ENCODE data around the gene GOT2.
A peak's percentile ranks its signal among the peaks of the same experiment; 100 is the strongest.
"Not testable (repeated sequence)": the region's sequence is repeated elsewhere in the genome, so short reads cannot be mapped to it uniquely, and the experiment has no call there.

GOT2 gene

DNA sequence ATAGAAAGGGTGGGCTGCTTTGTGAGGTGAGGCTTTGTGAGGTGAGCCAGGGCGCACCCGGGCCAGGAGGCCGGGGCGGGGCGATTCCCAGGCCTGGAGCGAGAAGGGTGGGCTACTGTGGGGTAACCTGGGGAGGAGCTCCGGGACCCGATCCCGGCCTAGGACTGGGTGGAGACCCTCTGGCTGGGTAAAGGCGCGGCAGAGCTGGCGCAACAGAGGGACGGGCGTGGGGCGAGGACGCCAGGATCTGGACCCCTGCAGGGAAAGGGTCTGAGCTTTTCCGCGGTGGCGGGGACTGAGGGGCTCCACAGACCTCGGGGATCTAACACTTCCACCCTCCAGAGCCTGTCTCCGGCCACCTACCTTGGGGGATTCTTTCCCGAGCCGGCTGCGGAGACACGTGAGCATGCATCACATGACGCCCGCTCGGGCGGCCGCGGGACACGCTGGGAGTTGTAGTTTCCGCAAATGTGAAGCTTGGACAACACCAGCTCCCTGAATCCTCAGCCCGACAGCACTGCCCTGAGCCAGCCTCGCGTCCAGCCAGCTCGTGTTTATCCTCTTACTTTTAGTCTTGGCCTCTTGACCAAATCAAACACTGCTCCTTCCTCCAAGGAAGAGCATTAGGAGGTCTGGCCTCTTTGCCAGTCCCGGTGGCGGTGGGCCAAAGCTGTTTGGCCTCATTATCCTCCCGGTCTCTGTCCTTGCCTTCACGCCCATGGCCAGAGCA, 49.6 kb downstream of the GOT2 start, which contains the start of gene SLC38A7:
SLC38A7 (minus strand) TSS at position 417 of the 730 bp plus-strand sequence. CDS start 4,644 bp downstream, outside the sequence.
- H3K4me1 Mint-ChIP-seq: peaks cover 22% of the 10 kb centered on the region
- no peaks in the 10 kb centered on the region for H3K9me3 Mint-ChIP-seq
- H3K4me3 Mint-ChIP-seq: peak within 1 kb of the TSS; percentile 90 to 92
- DNase-seq (peak; percentile 62 to 74), ATAC-seq (peak; percentile 95)
- peaks cover 4% of the 10 kb centered on the region for H3K27me3 Mint-ChIP-seq
- H3K27ac Mint-ChIP-seq: peak within 1 kb of the TSS; percentile 91 to 95

DNA sequence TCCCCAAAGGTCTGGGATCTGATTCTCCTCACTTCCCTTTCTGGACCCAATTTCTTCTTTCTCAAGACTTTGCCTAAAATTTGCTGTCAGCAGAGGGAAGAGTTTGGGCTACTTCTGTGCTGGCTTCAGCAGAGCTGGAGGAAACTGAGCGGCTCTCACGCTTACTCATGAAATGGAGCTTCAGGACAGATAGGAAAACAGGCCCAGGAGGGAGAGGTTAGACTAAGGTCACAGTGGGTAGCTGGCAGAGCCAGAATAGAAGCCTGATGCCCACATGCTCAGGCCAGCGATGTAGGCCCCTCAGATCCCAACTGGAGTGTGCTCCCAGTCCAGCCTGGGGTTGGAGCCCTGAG, 50.1 kb downstream of the GOT2 start:
- no peaks in the 10 kb centered on the region for H3K27me3 Mint-ChIP-seq
- peak overlapping the region; percentile 90 to 92 for H3K4me3 Mint-ChIP-seq
- ATAC-seq (peak; percentile 27), DNase-seq (no peak)
- peaks cover 22% of the 10 kb centered on the region for H3K4me1 Mint-ChIP-seq
- H3K27ac Mint-ChIP-seq: peak overlapping the region; percentile 91 to 95
- H3K9me3 Mint-ChIP-seq: no peaks in the 10 kb centered on the region

DNA sequence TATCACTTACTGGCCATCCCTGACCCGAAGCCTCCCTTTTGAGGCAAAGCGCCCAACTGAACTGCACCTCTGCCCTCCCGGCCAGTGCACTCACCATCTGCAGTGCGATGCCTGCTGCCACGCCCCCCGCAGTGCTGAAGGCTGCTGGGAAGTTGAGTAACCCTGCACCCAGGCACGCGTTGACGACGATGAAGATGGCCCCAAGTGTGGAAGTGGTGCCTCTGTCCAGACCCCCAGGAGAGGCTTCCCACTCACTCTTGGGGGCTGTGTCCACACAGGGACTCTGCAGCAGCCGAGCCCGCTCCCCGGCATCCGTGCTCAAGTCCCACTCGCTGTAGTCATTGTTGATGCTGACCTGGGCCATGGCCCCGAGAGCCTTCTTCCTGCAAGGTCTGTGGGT, 54.4 kb downstream of the GOT2 start:
- Mint-ChIP-seq H3K27me3 (no peaks in the 10 kb centered on the region), H3K4me3 (no peak overlapping the region), H3K4me1 (peaks cover 20% of the 10 kb centered on the region), H3K9me3 (no peaks in the 10 kb centered on the region), H3K27ac (no peak overlapping the region)
- DNase-seq: no peak
- no peak for ATAC-seq

DNA sequence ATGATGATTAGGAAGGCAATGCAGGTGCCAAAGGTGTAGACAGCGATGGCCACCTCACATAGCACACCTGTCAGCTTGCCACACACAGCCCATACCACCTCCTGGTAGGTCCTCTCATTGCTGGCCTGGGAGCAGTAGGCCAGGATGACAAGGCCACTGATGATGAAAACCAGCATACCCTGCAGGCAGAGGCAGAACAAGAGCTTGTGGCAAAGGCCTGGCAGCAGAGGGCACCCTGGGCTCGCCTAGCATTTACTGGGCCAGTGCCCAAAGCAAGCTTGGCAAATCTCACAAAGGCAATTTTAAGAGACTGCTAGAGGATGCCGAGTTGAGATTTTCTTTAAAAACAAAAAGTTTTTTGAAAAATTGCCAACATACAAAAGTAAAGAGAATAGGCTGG, 55.4 kb downstream of the GOT2 start:
- Mint-ChIP-seq H3K27ac (no peak overlapping the region), H3K27me3 (no peaks in the 10 kb centered on the region), H3K4me1 (peaks cover 9% of the 10 kb centered on the region), H3K9me3 (no peaks in the 10 kb centered on the region), H3K4me3 (no peak overlapping the region)
- ATAC-seq: no peak
- no peak for DNase-seq

DNA sequence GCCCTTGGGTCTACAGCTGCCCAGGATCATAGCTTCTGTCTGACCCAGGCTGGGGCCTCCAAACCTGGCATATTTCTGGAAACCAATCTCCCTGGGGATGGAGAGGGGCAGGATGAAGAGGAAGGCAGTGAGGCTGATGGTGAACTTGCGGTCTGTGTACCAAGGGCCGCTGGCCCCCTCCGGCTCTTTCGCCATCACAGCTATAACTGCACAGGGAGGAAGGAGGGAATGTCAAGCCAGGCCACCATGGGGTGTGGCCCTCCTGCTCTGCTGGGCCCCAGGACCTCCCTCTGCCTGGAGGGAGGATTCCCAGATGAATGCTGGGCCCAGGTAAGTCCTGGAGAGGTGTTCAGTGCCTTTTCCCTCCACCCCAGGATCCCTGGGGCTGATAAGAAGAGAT, 55.8 kb downstream of the GOT2 start:
- Mint-ChIP-seq H3K9me3 (no peaks in the 10 kb centered on the region), H3K4me3 (no peak overlapping the region), H3K4me1 (peaks cover 5% of the 10 kb centered on the region), H3K27me3 (no peaks in the 10 kb centered on the region), H3K27ac (no peak overlapping the region)
- ATAC-seq: no peak
- no peak for DNase-seq

DNA sequence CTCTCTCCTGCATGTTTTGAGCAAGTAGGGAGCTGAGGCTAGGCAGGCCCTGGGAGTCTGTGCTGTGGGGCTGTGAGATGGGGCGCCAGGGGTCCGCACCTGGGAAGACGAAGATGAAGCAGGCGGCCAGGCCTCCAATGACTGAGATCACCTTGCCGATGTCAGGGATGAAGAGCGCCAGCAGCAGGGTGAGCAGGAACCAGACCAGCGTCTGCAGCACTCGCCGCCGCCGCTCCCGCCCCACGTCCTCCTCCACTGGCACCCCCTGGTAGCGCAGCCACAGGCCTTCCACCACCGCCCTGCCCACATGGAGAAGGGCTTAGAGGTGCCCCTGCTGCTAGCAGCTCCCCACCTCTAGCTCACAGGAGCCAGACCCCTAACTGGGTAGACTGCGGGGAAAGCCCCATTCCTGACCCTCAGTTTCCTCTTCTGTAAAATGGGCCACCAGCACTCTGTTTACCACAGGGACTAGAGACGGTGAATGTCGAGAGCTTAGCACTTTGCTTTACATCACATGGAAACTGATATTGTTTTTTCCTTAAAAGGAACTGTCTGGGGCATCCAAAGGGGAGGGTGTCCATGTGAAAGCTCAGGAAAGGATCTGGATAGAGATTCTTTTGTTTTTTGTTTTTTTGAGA, 63.1 kb downstream of the GOT2 start:
- Mint-ChIP-seq H3K27me3 (no peaks in the 10 kb centered on the region), H3K4me1 (no peaks in the 10 kb centered on the region), H3K27ac (no peak overlapping the region), H3K9me3 (no peaks in the 10 kb centered on the region), H3K4me3 (no peak overlapping the region)
- no peak for ATAC-seq
- no peak for DNase-seq

DNA sequence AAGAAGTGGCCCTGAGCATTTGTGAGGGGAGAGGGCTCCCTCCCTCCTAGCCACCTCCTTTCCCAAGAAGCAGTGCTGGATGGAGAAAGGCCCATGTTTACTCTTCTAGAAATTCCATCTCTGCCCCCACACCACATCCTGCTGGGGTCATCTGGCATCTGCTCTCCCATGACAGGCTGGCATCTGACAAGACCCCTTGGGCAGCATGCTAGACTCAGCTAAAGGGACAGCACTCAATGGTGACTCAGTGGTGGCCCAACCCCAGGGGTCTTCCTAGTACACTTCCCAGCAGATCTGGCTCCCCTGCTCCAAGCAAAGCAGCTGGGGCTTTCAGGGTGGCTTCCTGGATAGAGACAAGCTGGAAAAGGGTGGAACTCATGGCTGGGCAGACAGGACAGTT, 63.9 kb downstream of the GOT2 start:
- no peak overlapping the region for H3K27ac Mint-ChIP-seq
- DNase-seq (no peak), ATAC-seq (no peak)
- no peaks in the 10 kb centered on the region for H3K4me1 Mint-ChIP-seq
- no peak overlapping the region for H3K4me3 Mint-ChIP-seq
- no peaks in the 10 kb centered on the region for H3K9me3 Mint-ChIP-seq
- no peaks in the 10 kb centered on the region for H3K27me3 Mint-ChIP-seq

DNA sequence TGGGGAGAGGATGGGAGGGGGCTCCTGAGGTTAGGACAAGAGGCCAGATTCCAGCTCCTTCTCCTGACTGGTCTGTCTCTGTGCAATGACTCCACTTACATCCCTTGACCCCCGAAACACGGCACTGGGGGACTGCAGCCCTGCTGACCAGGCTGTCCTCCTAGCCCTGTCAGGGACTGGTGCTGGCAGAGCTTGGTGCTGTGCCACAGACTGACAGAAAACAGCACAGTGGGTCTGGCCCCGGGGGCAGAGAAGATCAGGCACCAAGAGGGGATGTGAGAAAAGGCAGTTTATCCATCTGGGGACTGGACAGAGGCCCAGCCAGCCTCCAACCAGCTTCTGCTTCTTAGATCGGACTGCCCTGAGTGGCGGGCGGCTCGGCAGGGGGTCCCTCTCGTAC, 68.9 kb downstream of the GOT2 start:
- peaks cover 8% of the 10 kb centered on the region for H3K27me3 Mint-ChIP-seq
- H3K9me3 Mint-ChIP-seq: no peaks in the 10 kb centered on the region
- no peaks in the 10 kb centered on the region for H3K4me1 Mint-ChIP-seq
- H3K4me3 Mint-ChIP-seq: no peak overlapping the region
- no peak for ATAC-seq
- H3K27ac Mint-ChIP-seq: peak overlapping the region in 1 of 2 donors; percentile 84
- DNase-seq: no peak

DNA sequence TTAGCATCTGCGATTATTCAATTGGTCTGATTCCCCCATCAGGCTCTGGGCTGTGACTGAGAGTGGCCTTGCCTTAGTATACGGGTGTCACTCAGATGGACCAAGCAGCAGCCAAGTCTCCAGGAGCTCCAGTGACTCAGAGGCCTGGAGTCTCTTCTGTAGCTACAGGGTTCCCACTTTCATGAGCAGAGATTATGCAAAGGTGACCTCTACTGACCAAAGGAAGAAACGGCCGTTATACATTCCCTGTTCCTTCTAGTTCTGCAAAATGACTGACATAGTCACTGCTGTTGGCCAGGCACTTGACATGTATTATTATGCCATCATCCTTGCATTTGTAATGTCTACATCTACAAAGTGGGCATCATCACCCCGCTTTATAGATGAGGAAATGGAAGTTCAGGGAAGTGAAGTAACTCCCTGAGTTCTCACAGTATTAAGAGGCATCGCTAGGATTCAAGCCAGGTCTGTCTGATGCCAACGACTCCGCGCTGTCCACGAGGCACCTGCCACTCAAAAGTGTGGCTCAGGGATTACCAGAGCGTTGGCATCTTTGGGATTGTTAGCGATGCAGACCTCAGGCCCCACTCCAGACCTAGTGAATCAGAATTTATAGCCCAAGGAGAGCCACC, 72.8 kb downstream of the GOT2 start:
- Mint-ChIP-seq H3K27me3 (peaks cover 8% of the 10 kb centered on the region), H3K4me3 (no peak overlapping the region), H3K9me3 (no peaks in the 10 kb centered on the region), H3K4me1 (no peaks in the 10 kb centered on the region), H3K27ac (no peak overlapping the region)
- DNase-seq: peak; percentile 11 to 20
- peak; percentile 84 for ATAC-seq

DNA sequence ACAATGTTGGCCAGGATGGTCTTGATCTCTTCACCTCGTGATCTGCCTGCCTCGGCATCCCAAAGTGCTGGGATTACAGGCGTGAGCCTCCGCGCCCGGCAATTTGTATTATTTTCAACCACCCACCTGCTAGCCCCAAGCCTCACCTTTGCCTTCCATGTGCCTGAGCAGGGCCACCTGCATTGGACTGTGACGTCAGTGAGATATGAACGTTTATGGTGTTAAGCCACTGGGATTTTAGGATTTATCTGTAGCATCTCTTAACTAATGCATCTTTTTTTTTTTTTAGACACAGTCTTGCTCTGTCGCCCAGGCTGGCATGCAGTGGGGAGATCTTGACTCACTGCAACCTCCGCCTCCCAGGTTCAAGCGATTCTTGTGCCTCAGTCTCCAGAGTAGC, 74.2 kb downstream of the GOT2 start:
- not testable (repeated sequence) for ATAC-seq, H3K27ac Mint-ChIP-seq, H3K27me3 Mint-ChIP-seq

DNA sequence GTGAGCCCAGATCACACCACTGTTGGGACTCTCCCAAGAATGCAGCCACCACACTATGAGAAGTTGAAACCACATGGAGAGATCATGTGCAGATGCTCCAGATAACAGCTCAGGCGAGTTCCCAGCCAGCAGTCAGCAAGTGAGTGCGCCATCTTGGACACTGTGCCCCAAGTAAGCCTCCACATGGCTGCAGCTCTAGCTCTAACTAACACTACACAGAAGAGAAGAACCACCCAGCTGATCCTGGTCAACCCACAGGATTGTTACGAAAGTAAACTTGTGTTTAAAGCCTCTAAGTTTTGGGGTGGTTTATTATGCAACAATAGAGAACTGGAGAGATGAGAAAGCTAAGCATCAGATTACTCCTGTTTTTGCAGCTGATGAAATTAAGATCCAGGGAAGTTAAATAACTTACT, 75.3 kb downstream of the GOT2 start:
- Mint-ChIP-seq H3K4me1 (no peaks in the 10 kb centered on the region), H3K27me3 (peaks cover 8% of the 10 kb centered on the region), H3K27ac (no peak overlapping the region), H3K4me3 (no peak overlapping the region), H3K9me3 (no peaks in the 10 kb centered on the region)
- no peak for ATAC-seq
- DNase-seq: no peak

More for the DNA sequence above, 74.2 kb downstream of the GOT2 start:
- H3K4me1 Mint-ChIP-seq, H3K4me3 Mint-ChIP-seq, DNase-seq, H3K9me3 Mint-ChIP-seq: not testable (repeated sequence)
